Superior temporal gyrus (tissue), 1 donor: ENCODE results near the gene IDS.
"Not testable (repeated sequence)": the region's sequence is repeated elsewhere in the genome, so short reads cannot be mapped to it uniquely, and the experiment has no call there.

ENCODE experiments used
- DNase-seq: peaks from one replicate; pipeline ENCODE4 v3.0.0-alpha.2; 2016; ENCODE audit errors: extremely low spot score

Gene IDS

DNA sequence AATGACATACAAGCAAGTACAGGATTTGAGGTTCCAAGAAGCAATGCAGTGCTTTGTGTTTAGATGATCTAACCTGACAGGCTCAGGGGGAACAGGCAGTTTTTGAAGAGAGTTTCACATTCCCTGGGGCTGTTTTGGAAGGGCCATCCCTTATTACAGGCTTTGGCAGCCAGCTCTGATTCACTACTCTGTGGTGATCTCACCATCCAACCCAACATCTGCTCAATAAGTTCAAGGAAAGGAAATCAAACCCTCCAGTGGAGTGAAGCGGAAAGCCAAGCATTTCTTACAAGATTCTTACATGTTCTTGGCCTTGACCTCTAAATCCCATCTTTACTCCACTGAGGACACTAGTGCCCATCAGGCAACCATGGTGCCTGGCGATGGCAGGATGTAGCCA lies 7.5 kb downstream of the IDS start:
- DNase-seq = no peak

GRCh38 chrX:149497054-149497453 lies 8.1 kb downstream of the IDS start:
- DNase-seq = no peak

DNA sequence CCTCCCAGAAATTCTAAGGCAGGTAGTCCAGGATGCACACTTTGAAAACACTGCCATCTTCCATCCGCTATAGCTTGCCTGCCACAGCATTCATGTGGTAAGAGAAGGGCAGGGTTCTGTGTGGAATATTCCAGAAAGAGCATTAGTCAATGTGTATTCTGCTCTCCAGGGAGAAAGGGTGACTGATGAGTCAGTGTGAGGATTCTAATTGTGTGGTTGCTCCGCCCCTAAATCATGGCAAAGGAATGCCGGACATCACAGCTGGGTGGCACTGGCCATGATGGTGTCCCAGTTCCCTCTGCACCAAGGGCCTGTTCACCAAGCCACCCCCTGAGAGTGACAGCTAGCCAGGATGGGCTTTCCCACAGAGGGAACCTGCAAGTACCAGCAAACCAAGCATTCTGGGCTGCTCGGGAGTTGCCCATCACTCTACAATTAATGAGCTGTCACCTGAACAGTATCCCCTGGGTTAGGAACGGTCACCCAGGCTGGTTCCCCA lies 9.5 kb downstream of the IDS start:
- DNase-seq = no peak

DNA sequence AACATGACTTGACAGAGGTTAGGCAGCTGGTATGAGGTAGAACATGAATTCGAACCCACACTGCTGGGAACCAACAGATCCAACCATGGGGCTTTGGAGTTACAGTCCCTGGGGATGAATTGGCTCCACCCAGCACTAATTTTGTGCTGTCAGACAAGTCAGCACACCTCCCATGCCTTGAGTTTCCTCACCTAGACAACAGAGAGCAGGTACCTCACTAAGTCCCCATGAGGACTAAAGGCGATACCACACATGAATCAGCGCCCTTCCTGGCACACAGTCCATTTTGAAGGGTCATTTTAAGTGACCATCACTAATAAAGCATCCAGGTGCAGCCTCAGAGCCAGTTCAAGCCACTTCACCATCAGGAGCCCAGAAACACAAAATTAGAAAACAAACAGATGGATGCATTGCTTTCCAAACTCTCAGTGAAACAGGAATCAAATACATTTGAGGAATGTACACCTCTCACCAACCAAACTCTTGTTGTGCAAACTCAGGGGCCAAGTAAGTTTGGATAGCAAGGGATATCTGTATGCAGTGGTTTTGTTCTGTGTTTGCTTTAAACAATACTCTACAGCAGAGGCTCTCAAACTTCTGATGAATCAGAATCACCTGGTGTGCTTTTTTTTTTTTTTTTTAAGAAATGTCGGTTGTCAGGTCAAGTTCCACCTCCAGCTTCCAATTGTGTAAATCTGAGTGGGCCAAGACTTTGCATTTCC lies 10.1 kb downstream of the IDS start:
- no peak for DNase-seq

GRCh38 chrX:149493567-149494562 lies 11.2 kb downstream of the IDS start:
- no peak for DNase-seq

DNA sequence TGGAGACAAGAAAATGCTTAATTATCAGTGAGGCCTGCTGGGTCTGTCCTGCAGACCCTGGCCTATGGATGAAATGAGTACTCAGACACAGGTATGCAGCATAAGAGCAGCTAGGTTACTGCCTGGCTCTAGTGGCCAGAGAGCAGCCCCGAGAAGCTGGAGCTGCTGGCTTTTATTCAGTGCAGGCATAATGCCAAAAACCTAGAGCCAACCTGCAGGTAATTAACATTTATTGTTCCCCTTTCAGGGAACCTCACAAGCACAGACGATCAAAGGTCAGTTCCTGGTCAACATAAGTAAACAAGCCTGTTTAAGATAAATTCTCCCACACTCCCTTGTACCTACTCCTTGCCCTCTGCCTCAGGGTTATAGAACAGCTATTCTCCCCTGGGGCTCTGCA lies 13.3 kb downstream of the IDS start:
- no peak for DNase-seq

GRCh38 chrX:149490100-149490499 lies 15.0 kb downstream of the IDS start:
- DNase-seq = no peak

DNA sequence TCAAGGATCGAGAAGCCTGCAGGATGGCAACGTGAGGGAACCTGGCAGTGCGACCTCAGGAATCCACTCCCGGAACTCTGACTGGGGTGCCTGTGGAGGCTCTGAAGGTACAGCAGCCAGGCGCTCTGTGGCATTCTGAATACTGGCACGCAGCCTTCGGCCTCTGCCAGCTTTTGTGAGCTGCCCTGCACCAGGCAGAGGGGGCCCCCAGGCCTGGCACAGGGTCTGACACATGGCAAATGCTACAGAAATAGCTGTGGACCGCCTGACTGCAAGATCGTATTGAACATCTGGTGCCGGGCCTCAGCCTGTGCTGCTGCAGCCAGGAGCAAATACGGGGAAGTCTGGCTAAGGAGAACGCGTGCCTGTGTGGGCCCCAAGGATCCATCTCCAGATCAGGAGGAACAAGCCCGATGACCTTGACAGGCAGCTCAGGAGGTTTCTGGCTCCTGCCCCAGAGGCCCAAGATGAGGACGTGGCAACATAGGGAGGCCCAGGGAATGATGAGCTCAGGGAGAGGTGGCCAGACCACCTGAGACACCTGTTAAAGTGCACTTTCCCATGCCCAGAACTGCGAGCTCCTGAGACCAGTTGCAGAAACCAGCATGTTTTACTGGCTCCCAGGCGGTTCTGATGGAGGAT lies 16.6 kb downstream of the IDS start:
- DNase-seq = not testable (repeated sequence)

DNA sequence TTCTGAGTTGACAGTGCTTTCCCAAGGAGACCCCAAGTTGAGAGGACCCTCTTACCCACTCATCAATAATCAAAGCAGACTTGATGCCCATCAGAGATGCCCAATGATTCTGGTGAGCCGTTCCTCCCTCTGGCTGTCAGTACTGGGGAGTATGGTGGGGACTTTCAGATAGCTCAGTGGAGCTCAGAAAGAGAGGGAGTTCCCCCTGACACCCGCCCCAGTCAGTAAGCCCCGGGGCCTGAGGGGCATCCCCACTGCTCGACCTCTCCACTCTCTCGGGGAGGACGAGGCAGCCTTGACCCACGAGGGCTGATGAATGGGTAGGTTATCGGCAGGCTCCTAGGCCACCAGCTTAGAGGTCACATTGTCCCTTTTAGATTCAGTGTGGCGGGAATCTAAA lies 17.1 kb downstream of the IDS start:
- not testable (repeated sequence) for DNase-seq

- DNase-seq = no peak
Measured at GRCh38 chrX:149487292-149487691, 17.8 kb downstream of the IDS start.

DNA sequence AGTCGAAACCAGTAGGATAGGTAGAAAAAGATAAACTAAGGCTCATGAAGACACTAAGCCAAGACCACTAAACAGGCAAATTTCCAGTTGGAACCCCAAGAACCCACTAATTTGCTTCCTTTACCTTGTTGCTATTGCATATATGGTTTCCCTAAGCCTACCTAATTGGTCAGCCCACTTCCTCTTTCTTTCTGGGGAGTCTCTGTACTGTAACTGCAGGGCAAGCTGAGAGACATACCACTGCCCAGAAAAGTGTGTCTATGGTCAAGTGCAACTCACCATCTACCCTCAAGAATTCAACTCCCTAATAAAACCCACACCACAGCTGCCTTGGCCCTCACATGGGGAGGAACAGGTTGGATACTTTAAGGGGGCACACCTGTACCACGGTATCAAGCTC lies 28.6 kb downstream of the IDS start:
- no peak for DNase-seq

DNA sequence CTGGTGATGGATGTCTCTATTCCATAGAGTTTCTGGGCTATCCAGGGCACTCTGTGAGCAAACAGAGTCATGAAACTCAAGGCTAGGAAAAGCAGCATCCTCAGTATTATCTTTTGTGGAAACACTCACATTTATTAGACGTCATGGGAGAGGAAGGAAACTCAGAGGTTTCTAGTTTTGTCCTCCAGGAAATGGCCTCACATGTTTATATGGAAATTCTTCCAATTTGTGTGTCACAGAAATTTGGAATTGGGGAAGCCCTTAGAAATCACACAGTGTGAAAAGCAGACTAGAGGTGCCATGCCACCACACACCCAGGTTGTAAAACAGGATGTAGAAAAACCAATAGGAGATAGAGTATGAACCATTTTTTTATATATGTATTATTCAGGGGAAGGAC lies 31.1 kb downstream of the IDS start:
- DNase-seq = no peak

DNA sequence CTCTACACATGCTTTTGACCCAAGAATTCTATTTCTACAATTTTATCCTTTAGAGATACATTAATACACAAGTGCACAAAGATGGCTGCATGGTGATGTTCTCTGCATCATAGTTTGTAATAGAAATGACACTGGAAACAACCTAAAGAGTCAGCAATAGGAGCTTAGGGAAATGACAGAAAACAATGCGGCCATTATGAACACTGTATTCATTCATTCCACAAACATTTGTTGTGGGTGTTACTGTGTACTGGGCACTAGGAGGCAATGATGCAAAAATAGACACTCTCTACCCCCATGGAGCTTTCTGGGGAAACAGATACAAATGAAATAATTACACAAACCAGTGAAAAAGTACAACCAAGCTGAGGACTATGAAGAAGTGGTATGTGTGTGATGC lies 32.0 kb downstream of the IDS start:
- DNase-seq = peak; percentile 27

- no peak for DNase-seq
Measured at GRCh38 chrX:149472625-149473024, 32.5 kb downstream of the IDS start.

DNA sequence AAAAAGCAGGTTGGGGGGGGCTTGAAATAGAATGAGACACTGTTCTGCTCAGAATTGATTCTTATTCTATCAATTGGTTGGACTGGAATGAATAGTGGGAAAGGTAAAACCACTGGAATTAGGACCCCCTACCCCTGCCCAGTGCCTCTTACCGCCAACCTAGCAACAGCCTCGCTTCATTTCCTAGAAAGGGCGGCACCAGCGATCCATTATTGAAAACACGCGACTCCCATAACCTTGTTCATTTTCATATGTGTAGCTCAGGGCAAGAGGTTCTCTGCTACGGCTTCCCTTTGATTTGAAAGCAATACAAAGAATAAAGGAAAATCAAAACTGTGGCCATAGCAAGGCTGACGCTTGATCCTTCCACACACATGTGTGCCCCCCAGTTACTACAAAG lies 33.7 kb downstream of the IDS start:
- no peak for DNase-seq

- DNase-seq = peak; percentile 83
Measured at GRCh38 chrX:149470955-149471354, 34.2 kb downstream of the IDS start.

- DNase-seq = no peak
Measured at GRCh38 chrX:149469406-149469805, 35.7 kb downstream of the IDS start.

- DNase-seq = no peak
Measured at GRCh38 chrX:149467920-149468319, 37.2 kb downstream of the IDS start.

GRCh38 chrX:149467461-149467860 lies 37.6 kb downstream of the IDS start:
- no peak for DNase-seq

DNA sequence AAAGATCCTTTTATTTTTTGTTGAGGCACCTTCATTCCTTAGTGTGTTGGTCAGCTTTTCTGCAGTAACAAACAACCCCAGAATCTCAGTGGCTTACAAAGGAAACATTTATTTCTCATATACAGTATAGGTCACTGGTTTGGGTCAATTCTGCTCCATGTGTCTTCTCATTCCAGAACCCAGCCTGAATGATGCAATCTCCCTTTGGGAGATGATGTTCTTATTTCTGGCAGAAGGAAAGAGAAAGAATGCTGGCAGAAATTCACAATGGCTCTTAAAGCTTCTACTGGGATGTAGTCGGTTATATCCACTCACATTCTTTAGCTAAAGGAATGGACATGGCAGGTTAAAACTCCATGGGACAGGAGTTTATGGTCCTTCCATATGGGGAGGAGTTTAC lies 42.3 kb downstream of the IDS start:
- DNase-seq = no peak

DNA sequence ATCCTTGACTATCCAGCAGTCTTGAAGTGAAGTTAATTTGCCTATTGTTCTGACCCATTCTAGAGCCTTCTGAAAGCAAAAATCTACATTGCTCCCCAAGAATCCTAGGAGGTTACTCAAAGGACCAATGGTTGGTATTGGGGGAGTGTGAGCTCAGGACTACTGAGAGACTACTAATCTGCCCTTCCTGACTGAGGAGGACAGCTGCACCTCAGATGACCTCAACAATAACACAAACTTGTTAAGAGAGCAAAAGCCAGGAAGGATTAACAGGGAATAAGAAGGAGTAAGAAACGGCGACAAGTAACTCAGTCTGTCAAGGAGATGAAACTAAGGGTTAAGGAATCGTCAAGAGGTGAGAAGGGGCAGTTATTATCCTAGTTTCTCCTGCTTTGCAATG lies 43.4 kb downstream of the IDS start:
- DNase-seq = no peak

GRCh38 chrX:149458586-149458985 lies 46.5 kb downstream of the IDS start:
- DNase-seq = no peak
